Testis (tissue), 2 donors: ENCODE measurements around the gene ITGB2.

Experiments
- CTCF ChIP-seq, 3 experiments: fragments of 450-650 bp in 2 of 3; fragments of 200-600 bp in 1 of 3; sonication (generic) in 1 of 3; IDR thresholded peaks; one replicate each; pipeline ENCODE4 v1.5.1; 2016 to 2019; ENCODE audit warnings: antibody characterized with exemption in 3 of 3, mild to moderate bottlenecking in 2 of 3, moderate library complexity in 1 of 3
- POLR2A ChIP-seq: fragments of 450-650 bp; IDR thresholded peaks from one replicate; pipeline ENCODE4 v1.6.1; 2017; ENCODE audit warnings: antibody characterized with exemption, mild to moderate bottlenecking, moderate library complexity

DNA sequence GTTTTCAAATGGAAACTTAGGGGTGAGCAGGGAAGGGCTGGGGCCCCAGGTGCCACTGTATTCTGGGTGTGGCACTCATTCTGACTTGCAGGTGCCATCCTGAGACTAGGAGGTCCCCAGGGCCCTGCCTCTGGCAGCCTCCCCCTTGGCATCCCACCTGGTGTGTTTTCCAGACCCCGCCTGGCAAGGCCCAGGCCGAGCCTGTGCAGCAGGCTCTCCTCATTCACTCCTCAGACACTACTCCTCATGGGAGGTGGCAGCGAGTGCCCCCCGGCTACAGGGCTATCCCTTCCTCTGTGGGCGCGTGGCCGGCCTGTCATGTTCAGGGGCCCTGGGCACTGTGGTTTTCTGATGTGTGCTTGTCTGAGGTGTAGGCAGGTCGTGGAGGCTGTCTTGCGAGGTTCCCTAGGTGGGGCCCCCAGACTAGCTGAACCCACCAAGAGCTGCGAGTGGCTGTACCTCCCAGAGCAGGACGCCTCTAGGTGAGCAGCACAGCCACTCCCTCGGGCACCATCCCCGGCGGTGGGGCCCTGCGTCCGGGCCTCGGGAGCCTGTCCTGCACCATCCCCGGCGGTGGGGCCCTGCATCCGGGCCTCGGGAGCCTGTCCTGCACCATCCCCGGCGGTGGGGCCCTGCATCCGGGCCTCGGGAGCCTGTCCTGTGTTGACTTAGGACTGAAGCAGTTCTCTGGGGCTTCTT is 32.4 kb upstream of the ITGB2 start:
- no peak for TF ChIP-seq POLR2A
- TF ChIP-seq CTCF (IDR thresholded peaks at IDR 0.05), result no peak
